Stimulated activated CD8-positive, alpha-beta memory T cell treated with anti-CD3 and anti-CD28 coated beads, Interleukin-15, amount 100 ng/mL, for 48 hours (primary cell): ENCODE measurements around the gene MTR.

Experiments
- DNase-seq, 2 donors: peaks; one replicate each; pipeline ENCODE4 v3.0.0-alpha.2; 2020; ENCODE audit warnings: low read depth in 2 of 2

The MTR gene

DNA sequence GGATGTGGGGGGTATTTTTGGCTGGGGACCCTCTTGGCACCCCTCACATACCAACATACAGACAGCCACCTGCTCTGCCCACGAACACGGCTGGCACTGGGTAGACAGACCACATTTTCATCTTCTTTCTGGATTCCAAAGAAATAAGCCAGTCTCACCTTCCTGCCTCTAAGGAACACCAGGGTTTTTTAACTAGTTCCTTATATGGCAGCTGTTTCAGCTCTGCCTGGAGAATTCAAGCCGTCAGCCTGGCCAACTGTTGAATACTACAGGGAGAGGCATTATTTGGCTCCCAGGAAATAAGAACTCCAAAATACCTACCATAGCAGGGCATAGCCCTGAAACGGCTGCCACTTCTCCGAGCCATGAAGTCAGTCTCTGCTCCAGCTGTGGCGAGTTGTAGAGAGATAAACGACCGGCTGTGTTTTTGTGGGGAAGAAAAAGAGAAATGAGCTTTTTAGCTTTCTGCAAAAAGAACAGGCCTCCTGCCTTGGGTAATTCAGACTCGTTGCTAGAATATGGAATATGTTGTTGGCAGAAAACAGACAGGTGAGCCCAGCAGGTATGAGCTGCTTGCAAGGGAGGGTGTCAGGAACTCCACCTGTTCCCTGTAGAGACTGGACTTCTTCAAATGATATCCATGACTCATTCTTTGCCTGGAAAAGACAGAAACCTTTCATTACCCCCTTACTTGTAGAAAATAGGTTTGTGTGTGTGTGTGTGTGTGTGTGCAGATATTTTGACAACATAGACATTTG, 157.3 kb downstream of the MTR start:
- DNase-seq, result no peak

DNA sequence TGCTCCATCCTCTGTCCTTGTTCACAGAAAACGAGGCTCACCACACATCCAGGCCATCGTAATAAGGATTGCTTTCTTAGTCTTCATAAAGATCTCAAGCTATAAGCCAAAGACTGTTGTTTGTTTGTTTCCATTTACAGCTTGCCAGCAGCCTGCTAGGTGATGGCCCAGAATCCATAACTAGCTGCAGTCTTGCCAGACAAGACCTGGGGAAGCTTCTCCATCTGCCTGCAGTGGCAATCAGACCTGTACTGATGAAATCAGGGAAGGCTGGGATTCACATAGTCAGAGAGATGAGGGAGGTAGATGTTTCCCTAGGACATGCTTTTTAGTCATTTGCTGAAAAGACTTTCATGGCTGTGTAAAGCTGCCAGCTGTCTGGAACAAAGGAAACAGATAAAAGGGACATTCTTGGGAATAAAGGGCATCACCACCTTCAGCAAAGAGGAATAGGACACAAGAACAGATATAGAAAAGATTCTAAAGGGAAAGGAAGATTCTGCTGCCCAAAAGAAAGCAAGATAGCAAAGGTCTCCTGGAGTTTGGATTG, 158.1 kb downstream of the MTR start:
- DNase-seq, result no peak
